HG02840 (cell line): ENCODE results near the gene SLC26A2.

ENCODE experiments used
- ATAC-seq: cut with Tn5 transposase; IDR thresholded peaks from one replicate; pipeline ENCODE4 v1.9.1; 2021; ENCODE audit warnings: mild to moderate bottlenecking, moderate library complexity, moderate number of reproducible peaks; ENCODE audit not compliant: unreplicated experiment, low FRiP score

The SLC26A2 gene

DNA sequence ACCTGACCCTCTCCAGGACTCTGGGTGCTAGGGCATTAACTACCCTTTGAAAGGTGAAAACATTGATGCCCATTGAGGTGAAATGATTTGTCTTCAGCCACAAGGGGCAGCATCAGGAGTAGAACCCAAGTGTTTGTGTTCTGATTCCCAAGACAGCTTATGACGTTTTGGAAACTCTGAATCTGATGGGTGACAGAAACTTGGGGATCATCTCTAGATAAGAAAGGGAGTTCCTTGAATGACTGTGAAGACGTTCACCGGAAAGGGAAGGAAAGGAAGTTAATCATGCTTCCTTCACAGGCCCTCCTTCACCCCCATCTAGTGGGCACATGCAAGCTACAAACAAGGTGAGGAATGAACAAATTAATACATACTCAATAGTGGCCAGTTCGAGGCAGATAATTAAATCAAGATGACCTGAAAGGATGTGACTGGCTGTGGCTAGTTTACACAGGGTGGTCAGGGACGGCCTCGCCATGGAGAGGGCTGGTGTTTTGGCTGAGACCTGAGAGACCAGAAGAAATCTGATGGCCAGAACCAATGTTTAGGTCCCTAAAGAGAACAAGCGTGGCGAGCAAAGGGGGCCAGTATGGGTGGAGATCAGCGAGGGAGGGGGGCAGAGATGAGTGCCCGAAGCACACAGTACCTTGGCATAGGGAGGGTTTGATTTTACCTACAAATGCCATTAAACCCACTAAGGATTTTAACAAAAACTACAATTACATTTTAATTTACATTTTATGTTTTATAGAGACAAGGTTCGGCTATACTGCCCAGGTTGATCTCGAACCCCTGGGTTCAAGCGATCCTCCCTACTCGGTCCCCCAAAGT is 937 bp upstream of the SLC26A2 start:
- no peak for ATAC-seq

DNA sequence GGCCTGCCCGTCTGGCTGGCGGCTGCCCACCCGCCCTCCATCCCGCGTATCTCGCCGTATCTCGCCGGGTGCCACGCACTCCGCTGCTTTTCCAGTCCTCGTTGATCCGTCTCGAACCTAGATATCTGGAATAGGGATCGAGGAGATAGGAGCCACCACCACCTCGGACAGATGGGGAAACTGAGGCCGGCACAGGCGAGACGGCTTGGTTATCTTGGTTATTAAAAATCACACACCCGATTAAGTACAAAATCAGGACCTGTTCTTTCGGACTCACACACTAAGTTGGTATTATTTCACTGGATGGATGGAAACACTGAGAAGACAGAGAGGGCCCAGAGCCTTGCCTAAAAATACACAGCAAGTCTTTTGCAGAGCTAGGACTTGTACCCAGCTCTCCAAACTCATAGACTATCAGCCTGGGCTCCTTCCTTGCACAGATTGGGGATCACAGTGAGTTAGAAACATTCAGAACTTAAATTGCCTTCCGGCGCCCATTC is 678 bp downstream of the SLC26A2 start:
- ATAC-seq = no peak

DNA sequence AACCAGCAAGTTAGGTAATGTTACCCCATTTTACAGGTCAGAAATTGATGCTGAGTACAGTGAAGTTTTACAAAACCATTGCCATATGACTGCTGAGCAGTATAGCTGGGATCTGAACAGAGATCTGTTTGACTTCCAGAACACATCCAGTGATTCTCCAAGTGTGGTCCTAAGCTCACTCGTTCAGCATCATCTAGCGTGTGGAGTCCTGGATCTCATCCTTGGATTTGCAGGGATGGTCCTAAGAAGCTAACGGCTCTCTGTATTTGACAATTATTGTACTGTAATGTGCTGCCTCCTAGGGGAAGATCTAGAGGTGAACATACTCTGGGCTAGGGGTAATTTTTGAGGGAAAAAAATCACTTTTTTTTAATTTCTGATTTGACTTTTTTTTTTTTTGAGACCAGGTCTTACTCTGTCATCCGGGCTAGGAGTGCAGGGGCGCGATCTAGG is 1.4 kb downstream of the SLC26A2 start:
- no peak for ATAC-seq

DNA sequence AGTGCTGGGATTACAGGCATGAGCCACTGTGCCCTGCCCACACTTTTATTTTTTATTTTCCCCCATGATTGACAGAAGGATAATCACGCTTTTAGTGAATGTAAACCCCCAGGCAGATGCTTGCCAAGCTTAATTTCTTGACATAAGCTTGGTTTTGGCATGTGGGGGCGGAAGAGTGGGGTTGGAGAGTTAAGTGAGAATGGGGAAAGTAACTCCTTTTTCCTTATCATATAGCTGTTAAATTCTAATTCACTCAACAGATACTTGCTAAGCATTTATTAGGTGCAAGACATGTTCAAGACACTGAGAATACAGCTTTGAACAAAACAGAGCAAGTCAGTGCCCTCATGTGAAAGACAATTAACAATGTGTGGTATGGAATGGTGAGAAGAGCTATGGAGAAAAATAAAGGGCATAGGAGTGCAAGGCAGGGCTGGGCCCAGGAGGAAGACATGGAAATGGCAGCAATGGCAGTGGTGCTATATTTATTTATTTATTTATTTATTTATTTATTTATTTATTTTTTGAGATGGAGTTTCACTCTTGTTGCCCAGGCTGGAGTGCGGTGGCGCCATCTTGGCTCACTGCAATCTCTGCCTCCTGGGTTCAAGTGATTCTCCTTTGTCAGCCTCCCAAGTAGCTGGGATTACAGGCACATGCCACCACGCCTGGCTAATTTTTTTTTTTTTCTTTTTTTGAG is 2.2 kb downstream of the SLC26A2 start:
- no peak for ATAC-seq

DNA sequence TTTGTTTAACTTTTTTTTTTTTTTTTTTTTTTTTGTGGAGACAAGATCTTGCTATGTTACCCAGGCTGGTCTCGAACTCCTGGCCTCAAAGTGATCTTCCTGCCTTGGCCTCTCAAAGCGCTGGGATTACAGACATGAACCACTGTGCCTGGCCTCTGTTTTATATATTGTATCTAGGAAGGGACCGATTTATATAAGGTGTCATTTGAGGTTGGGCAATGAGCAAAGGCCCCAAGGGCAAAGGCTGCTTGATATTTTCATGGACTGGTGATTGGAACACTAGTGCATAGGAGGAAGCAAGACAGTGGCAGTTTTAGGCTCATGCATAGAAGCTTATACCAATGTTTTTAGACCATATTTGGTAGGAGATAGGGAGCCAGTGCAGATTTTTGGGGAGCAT is 3.2 kb downstream of the SLC26A2 start:
- no peak for ATAC-seq

DNA sequence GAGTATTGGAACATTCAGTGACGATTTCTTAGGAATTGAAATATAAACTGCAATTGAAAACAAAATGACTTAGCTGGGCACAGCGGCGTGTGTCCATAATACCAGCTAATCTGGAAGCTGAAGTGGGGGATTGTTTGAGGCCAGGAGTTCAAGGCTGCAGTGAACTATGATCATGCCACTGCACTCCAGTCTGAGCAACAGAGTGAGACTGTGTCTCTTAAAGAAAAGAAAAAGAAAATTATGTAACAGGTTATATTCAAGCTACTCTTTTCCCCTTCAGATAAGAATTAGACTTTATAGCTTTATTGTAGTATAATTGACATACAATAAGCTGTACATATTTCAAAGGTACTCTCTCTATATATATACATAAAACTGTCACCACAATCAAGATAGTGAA is 6.4 kb downstream of the SLC26A2 start:
- no peak for ATAC-seq

DNA sequence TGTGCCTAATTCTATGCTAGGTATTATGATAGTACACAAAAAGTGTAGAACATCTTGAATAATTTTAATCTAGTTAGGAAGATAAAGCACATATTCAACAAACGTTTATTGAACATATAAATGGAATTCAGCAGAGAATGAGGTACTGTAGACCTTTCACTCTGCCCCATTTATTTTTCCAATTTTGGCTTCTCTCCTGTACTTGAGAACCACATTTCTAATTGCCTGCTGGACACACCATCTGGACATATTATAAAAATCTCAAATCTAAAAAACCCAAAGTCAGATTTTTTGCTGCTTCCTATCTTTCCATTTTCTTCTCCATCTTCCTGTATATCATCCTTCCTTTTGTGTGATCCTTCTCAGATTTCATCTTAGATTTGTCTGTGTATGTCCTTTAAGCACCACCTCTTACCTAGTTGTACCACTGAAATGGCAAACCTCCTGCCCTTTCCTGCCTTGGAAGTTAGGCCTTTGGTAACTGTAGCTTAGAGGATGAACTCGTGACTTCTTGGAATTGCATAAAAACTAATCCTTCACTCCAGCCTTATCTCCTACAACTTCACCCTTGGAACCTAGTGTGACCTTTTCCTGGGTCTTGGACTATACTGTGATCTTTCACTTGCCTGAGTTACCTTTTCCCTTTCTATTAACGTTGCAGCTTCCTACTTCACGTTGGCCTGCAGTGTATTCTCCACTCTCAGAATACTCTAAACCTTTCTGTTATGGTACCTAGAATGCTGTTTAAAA is 8.8 kb downstream of the SLC26A2 start:
- no peak for ATAC-seq

DNA sequence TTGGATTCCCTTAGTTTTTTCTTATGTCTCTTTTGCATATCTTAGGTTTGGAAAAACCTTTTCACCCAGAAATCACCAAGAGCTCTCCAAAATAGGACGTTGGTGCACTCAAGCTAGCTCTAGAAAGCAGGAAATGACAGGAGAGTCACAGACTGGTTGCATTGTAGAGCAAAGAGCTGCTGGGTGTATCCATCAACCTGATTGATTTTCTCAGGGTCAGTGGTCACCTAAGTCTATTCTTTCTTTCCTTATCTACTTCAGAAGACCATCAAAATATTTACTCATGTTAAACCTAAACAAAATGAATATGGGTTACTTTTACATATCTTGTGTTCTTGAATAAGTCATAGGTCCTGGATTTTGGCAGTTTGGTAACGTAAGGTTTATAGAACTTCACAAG is 14.9 kb downstream of the SLC26A2 start:
- ATAC-seq = no peak

DNA sequence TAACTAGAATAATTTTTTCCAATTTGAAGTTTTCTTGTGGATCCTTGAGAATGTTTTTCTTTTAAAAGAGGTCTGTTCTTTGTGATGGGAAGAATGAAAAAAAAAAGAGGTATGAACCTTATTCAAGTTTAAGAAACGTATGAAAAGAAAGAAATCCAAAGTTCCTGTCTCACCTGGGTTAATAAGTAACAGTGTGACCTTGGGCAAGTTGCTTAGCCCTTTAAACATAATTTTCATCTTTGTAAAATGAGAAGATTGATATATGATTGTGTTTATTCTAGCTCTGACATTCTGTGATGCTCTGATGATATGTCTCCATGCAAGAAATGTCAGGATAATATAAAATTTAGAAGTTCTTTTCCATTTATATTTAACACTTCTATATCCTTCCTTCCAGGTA is 19.3 kb downstream of the SLC26A2 start:
- ATAC-seq = no peak

DNA sequence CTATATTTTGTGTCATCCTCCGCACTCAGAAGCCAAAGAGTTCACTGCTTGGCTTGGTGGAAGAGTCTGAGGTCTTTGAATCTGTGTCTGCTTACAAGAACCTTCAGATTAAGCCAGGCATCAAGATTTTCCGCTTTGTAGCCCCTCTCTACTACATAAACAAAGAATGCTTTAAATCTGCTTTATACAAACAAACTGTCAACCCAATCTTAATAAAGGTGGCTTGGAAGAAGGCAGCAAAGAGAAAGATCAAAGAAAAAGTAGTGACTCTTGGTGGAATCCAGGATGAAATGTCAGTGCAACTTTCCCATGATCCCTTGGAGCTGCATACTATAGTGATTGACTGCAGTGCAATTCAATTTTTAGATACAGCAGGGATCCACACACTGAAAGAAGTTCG is 20.6 kb downstream of the SLC26A2 start:
- no peak for ATAC-seq

DNA sequence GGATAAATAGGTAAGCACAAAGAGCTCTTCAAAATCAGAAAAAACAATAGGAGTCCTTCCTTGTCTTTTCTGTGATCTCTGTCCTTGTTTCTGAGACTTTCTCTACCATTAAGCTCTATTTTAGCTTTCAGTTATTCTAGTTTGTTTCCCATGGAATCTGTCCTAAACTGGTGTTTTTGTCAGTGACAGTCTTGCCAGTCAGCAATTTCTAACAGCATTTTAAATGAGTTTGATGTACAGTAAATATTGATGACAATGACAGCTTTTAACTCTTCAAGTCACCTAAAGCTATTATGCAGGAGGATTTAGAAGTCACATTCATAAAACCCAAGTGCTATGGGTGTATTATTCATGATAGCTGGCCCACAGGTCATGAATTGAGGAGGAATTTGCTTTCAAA is 21.9 kb downstream of the SLC26A2 start:
- no peak for ATAC-seq

DNA sequence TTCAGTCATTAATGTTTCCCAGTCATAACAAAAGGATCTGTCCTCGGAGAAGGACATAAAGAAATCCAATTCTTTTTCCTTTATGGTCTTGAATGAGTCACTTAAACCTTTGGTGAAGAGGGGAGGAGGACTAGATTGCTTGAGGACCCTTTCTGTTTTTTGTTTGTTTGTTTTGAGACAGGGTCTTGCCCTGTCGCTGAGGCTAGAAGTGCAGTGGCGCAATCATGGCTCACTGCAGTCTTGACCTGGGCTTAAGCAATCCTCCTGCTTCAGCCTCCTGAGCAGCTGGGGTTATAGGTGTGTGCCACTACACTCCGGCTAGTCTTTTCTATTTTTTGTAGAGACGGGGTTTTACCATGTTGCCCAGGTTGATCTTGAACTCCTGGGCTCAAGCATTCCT is 27.6 kb downstream of the SLC26A2 start:
- no peak for ATAC-seq

DNA sequence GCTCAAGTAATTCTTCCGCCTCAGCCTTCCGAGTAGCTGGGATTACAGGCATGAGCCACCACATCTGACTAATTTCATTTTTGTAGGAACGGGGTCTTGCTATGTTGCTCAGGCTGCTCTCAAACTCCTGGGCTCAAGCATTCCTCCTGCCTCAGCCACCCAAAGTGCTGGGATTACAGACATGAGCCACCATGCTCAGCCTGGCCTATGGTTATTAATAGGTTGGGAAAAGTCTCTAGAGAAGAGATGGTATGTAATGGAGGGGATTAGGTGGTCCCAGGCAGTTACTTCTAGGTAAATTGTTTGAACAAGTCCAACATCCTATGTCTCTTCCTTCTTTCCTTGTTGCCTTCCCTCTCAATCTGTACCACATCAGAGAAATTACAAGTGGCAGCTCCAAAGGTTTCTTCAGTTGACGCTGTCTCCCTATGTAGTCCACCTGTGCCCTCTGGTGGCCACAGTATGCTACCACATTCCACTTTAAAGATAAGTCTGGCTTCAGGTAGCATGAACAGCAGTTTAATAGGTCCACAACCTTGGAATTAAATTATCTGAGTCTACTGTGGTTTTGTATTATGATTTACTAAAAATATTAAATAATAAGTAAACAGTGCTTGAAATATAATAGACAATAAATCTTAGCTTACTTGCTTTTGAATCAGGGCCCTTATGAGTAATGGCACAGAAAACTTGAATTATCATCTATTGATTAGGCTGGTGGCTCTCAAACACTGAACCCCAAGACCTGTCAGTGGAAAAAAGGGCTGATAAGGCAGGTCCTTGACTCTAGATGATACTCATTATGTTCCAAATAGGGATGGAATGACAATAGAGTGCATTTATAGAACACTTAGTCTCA is 30.2 kb downstream of the SLC26A2 start:
- ATAC-seq = no peak

DNA sequence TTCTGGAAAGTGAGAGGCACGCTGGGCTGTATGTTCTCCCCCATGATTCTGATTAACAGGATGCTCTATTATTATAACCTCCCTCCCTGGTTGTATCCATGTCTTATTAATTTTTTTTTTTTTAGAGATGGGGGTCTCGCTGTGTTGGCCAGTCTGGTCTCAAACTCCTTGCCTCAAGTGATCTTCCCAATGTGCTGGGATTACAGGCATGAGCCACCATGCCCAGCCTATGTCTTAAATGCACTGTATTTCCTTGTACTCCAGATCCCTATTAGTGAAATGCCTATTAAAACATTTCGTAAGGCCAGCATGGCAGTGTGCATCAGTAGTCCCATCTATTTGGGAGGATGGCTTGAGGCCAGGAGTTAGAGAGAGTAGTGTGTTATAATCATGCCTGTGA is 32.9 kb downstream of the SLC26A2 start:
- ATAC-seq = no peak

DNA sequence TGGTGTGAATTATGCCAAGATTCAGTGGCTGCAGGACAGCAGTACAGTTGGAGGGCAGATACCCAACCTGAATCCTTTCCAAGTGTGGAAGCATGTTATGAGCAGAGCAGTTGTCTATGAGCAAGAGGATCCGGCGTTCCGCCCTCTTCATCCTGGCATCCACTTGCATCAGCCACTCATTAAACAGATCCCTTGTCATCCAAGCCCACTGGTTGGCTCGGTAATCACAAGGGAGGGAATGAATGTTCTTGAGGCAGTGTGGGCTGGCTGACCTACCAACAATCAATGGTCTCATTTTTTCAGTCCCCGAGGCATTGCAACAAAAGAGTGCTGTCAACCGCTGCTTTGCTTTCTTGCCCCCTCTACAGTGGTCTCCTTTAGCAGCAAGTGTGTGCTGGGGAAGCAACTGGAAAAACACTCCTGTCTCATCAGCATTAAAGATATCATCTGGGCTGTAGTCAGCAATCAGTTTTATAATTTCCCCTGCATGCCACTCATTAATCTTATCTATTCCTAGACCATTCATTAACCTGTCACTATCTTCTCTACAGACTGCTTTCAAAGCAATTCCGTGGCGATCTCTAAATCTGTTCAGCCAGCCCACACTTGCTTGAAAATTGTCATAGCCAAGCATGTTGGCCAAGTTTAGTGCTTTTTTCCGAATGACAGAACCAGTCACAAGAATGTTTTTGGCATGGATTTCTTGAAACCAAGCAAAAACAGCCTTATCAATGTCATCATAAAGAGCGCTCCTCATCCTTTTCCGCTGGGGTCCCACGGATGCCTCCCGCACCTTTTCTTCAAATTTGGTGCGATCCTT is 35.0 kb downstream of the SLC26A2 start:
- ATAC-seq = no peak

DNA sequence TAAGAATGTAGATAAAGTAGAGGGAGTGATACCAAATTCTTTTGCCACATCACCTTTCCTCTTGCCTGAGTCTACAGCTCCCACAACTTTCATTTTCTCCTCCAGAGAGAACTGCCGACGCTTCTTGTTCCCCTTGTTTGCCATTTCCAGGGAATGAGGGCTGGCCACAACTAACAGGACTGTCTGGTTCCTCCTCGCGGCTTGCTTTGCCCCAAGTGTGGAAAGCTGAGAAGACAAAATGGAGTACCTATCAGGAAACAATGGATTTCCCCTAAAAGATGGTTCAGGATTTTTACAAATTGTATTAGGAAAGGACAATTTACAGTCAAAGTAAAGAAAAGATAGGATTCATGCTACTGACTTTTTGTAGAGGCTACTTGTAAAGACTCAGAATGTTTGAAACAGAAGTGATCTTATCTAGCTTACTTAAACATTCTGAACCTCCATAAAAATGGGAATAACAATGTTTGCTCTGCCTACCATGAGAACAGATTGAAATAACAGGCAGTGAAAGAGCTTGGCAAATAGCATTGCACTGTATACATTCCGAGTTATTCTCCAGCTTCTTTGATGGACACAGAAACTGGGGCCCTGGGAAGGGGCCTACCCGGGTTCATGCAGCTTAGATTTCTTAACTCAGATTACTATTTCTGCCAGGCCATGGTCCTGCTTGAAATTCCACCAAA is 35.8 kb downstream of the SLC26A2 start:
- no peak for ATAC-seq

DNA sequence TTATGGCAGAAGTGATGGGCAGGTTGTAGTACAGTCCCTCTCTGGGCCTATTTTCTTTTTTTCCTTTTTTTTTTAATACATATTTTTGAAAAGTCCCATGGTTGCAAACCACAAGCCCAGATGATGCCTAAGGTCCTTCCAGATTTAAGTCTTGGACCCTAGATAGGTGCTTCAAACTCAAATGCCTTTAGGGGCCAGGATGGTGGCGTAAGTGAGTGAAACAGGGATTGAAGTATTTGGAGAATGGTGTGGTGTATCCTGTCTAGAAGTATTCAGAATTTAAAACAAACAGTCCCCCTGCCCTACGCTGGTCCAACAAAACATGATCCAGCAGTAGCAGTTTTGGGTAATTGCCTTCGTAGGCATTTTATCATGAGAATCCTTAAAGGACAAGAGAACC is 37.7 kb downstream of the SLC26A2 start:
- no peak for ATAC-seq

DNA sequence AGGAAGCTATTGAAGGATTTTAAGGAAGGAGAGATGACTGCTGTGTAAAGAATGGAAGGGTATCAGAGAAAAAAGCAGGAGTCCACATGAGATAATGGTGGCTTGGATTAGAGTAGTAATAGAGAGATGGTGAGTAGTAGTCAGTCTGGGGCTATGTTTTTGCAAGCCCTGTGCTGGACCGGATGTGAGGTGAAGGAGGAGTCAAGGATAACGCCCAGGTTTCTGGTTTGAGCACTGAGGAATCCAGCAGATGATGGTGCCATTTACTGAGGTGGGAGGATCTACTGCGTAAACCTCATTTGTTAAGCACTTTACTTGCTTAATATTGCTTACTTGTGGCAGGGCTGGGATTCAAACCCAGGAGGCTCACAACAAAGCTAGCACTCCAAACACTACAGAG is 38.8 kb downstream of the SLC26A2 start:
- no peak for ATAC-seq

DNA sequence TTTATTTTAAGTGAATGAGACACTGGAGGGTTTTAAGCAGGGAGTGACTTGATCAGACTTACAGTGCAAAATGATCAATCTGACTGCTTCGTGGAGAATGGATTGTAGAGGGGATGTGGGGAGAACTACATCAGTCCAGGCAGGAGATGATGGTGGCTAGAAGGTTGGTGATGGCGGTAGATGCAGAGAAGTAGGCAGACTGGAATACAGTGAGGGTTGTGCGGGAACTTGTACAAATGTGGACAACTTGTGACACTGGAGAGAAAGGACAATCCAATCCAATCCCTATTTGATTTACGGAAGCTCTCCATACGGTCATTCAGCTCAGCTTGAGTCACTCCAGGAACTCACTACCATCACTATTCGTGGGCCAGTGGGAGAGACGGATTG is 39.3 kb downstream of the SLC26A2 start:
- no peak for ATAC-seq
